Activated naive CD4-positive, alpha-beta T cell treated with anti-CD3 and anti-CD28 coated beads, Interleukin-2, amount 50 U/mL, for 72 hours (primary cell): ENCODE data around the gene NAPEPLD. TPM values are rescaled to one million over a fixed set of nuclear protein-coding genes. Genes with fewer than 3 reads are reported as not detected.
"Not testable (repeated sequence)": the region's sequence is repeated elsewhere in the genome, so short reads cannot be mapped to it uniquely, and the experiment has no call there.

Experiments
- ATAC-seq, 2 donors: fragments of 150-1000 bp; cut with Tn5 transposase; 2 replicates each; pipeline ENCODE4 v1.10.0; 2021; ENCODE audit warnings: mild to moderate bottlenecking in 2 of 2, moderate library complexity in 2 of 2
- DNase-seq, 2 donors: peaks; one replicate each; pipeline ENCODE4 v3.0.0; 2021 to 2022; ENCODE audit warnings: low spot score in 2 of 2
- H3K27ac Mint-ChIP-seq, 2 donors: one replicate each; pipeline ENCODE4 v1.8.0; 2022; ENCODE audit warnings: mild to moderate bottlenecking in 2 of 2, mixed read lengths in 2 of 2
- H3K36me3 Mint-ChIP-seq, 2 donors: one replicate each; pipeline ENCODE4 v1.8.0; 2022; ENCODE audit warnings: mixed read lengths in 2 of 2
- H3K9me3 Mint-ChIP-seq, 2 donors: one replicate each; pipeline ENCODE4 v1.8.0; 2022; ENCODE audit warnings: mixed read lengths in 2 of 2
- total RNA-seq, 2 donors: library from RNA; stranded (reverse); gene quantifications; one replicate each; pipeline ENCODE4 v1.2.3, GENCODE V29; 2022

The NAPEPLD gene
- total RNA-seq, 2 donors from 2014 or later: 7.2 to 9.7 TPM

DNA sequence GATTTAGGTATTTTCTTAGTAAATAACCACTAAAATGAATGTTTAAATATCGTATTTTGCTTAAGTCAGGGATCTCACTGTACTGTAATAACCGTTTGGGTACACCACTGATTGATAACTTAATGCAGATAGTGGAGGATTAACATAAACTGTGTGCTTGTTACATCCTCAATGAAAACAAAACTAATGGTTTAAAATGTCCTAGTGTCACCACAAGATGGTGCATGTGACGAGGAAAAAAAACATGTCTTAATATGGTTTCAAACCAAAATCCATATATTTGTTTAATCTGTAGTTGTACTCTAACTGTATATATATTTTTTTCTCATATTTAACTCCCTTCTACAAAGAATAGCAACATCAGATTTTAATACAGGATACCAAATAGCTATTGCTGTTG lies 54.8 kb downstream of the NAPEPLD start:
- Mint-ChIP-seq H3K36me3 (peaks cover 0 to 6% of the 10 kb centered on the region in 2 donors), H3K9me3 (no peaks in the 10 kb centered on the region), H3K27ac (no peak overlapping the region)
- ATAC-seq: no peak
- no peak for DNase-seq

GRCh38 chr7:103093429-103093828 lies 55.5 kb downstream of the NAPEPLD start:
- peaks cover 0 to 6% of the 10 kb centered on the region in 2 donors for H3K36me3 Mint-ChIP-seq
- no peak for ATAC-seq
- no peaks in the 10 kb centered on the region for H3K9me3 Mint-ChIP-seq
- DNase-seq: no peak
- H3K27ac Mint-ChIP-seq: no peak overlapping the region

- DNase-seq, ATAC-seq, H3K27ac Mint-ChIP-seq, H3K36me3 Mint-ChIP-seq, H3K9me3 Mint-ChIP-seq: not testable (repeated sequence)
Measured at GRCh38 chr7:103092321-103092720, 56.6 kb downstream of the NAPEPLD start.

DNA sequence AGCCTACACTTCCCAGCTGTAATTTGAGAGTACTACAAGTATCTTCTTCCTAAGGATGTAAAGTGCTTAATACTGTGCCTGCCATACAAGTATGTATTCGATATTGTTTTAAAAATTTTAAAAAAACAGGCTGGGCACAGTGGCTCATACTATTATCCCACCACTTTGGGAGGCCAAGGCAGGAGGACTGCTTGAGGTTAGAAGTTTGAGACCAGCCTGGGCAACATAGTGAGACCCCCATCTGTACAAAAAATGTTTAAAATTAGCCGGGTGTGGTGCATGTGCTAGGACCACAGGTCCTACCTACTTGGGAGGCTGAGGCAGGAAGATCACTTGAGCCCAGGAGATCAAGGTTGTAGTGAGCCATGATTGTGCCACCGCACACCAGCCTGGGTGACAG lies 65.7 kb downstream of the NAPEPLD start:
- peaks cover 0 to 5% of the 10 kb centered on the region in 2 donors for H3K36me3 Mint-ChIP-seq
- H3K9me3 Mint-ChIP-seq: no peaks in the 10 kb centered on the region
- ATAC-seq (no peak), DNase-seq (no peak)
- no peak overlapping the region for H3K27ac Mint-ChIP-seq

- Mint-ChIP-seq H3K27ac (no peak overlapping the region), H3K9me3 (no peaks in the 10 kb centered on the region), H3K36me3 (peaks cover 0 to 7% of the 10 kb centered on the region in 2 donors)
- DNase-seq: no peak
- no peak for ATAC-seq
Measured at GRCh38 chr7:103082497-103082896, 66.4 kb downstream of the NAPEPLD start.

GRCh38 chr7:103080923-103081322 lies 68.0 kb downstream of the NAPEPLD start:
- ATAC-seq: no peak
- Mint-ChIP-seq H3K36me3 (peaks cover 2 to 10% of the 10 kb centered on the region in 2 donors), H3K9me3 (no peaks in the 10 kb centered on the region), H3K27ac (no peak overlapping the region)
- DNase-seq: no peak

DNA sequence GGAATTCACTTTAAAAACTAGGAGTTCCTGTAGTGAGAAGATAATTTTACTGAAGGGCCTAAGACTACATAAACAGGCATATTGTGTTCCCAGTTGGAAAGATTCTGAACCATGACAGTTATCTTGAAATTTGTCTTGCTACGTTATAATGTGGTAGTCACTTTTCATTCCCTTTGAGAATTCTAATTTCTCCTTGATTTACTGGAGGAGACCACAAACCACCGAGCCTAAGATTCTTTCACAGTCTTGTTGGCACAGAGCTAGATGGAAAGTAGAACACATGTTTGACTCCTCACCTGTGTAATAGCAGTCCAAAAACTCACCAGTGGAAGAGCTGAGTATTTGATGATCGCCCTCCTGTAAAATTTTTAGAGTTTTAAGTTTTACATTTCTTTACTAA lies 69.1 kb downstream of the NAPEPLD start:
- DNase-seq (no peak), ATAC-seq (no peak)
- Mint-ChIP-seq H3K9me3 (no peaks in the 10 kb centered on the region), H3K27ac (no peak overlapping the region), H3K36me3 (peaks cover 8 to 15% of the 10 kb centered on the region in 2 donors)

DNA sequence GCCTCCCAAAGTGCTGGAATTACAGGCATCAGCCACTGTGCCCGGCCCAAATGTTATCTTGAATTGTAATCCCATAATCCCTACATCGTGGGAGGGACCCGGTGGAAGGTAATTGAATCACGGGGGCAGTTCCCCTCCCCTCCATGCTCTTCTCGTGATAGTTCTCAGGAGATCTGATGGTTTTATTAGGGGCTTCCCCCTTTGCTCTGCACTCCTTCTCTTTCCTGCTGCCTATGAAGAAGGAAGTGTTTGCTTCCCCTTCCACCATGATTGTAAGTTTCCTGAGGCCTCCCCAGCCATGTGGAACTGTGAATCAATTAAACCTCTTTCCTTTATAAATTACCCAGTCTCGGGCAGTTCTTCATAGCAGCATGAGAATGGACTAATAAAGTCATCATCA lies 70.7 kb downstream of the NAPEPLD start:
- ATAC-seq: not testable (repeated sequence)

GRCh38 chr7:103077318-103077717 lies 71.6 kb downstream of the NAPEPLD start:
- DNase-seq (no peak), ATAC-seq (no peak)
- peaks cover 8 to 15% of the 10 kb centered on the region in 2 donors for H3K36me3 Mint-ChIP-seq
- no peaks in the 10 kb centered on the region for H3K9me3 Mint-ChIP-seq
- no peak overlapping the region for H3K27ac Mint-ChIP-seq

More for the DNA sequence above, 70.7 kb downstream of the NAPEPLD start:
- Mint-ChIP-seq H3K36me3 (peaks cover 8 to 15% of the 10 kb centered on the region in 2 donors), H3K27ac (peak overlapping the region in 1 of 2 donors; percentile 52)
- DNase-seq, H3K9me3 Mint-ChIP-seq: not testable (repeated sequence)

- ATAC-seq (no peak), DNase-seq (no peak)
- Mint-ChIP-seq H3K9me3 (no peaks in the 10 kb centered on the region), H3K36me3 (peaks cover 8 to 15% of the 10 kb centered on the region in 2 donors), H3K27ac (peak overlapping the region in 1 of 2 donors; percentile 93)
Measured at GRCh38 chr7:103076764-103077163, 72.1 kb downstream of the NAPEPLD start.

GRCh38 chr7:103075337-103075918 lies 73.5 kb downstream of the NAPEPLD start:
- Mint-ChIP-seq H3K36me3 (peaks cover 8 to 15% of the 10 kb centered on the region in 2 donors), H3K27ac (peak overlapping the region; percentile 92 to 93), H3K9me3 (no peaks in the 10 kb centered on the region)
- DNase-seq (peak in 1 of 2 donors; percentile 64), ATAC-seq (peak; percentile 73 to 81)

- H3K27ac Mint-ChIP-seq: peak within 1 kb of the TSS; percentile 92 to 93
- H3K9me3 Mint-ChIP-seq: no peaks in the 10 kb centered on the region
- ATAC-seq (peak; percentile 87 to 88), DNase-seq (peak; percentile 87 to 93)
- peaks cover 8 to 15% of the 10 kb centered on the region in 2 donors for H3K36me3 Mint-ChIP-seq
Measured at GRCh38 chr7:103074519-103075336, 74.2 kb downstream of the NAPEPLD start, which contains the start of the genes ARMC10 and FBXL13. Gene ARMC10 (plus strand): TSS chr7:103075140. CDS start chr7:103075273, 133 bp downstream. Gene FBXL13 (minus strand): TSS chr7:103074796.

DNA sequence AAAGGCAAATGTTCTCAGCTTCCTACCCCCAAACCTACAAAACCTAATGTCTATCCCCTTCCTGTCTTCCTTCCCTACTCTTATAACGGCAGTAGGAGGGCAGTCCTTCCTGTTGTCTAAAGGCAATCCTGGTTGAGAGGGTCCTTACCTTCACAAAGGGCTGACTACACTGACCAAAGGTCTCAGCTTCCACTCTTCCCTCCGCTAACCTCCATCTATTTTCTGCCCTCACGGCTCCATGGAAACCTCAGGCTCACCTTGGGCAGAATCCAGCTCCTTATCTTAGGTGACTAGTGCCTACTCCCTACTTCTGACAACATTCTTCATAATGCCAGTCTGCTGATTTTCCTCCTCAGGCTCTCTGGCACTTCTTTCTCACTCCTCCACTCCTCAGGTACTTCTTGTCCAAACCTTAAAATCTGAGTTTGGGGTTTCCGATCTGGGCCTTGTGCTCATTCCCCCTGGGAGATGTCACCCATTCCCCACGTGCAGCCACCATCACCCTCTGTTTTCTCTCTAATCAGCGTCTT lies 74.8 kb downstream of the NAPEPLD start:
- no peak for DNase-seq
- ATAC-seq: no peak
- Mint-ChIP-seq H3K27ac (peak overlapping the region; percentile 67 to 69), H3K9me3 (no peaks in the 10 kb centered on the region), H3K36me3 (peaks cover 8 to 15% of the 10 kb centered on the region in 2 donors)

- DNase-seq (no peak), ATAC-seq (no peak)
- no peak overlapping the region for H3K27ac Mint-ChIP-seq
- no peaks in the 10 kb centered on the region for H3K9me3 Mint-ChIP-seq
- peaks cover 6 to 7% of the 10 kb centered on the region in 2 donors for H3K36me3 Mint-ChIP-seq
Measured at GRCh38 chr7:103071000-103071399, 77.9 kb downstream of the NAPEPLD start.

- Mint-ChIP-seq H3K27ac (no peak overlapping the region), H3K36me3 (no peaks in the 10 kb centered on the region), H3K9me3 (no peaks in the 10 kb centered on the region)
- DNase-seq: no peak
- ATAC-seq: no peak
Measured at GRCh38 chr7:103068414-103069403, 80.2 kb downstream of the NAPEPLD start.

DNA sequence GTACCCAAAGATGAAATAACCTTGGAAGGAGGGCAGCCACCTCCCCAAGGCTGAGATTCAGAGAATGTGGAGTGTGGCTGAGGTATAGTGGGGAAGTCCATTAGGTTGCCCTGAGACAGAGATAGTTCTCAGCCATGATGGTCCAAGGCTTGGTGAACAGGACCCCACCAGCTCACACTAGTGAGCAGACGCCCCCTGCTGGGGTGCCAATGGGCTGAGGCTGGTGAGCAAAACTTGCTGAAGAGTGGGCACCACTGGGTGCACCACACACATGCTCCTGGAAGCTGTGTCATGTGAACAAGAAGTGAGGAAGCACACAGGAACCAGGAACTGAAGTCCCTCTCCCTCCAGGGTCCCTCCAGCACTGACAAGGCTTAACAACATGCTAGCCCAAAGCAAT lies 83.2 kb downstream of the NAPEPLD start:
- H3K9me3 Mint-ChIP-seq: no peaks in the 10 kb centered on the region
- DNase-seq (peak in 1 of 2 donors; percentile 56), ATAC-seq (peak; percentile 56 to 77)
- no peak overlapping the region for H3K27ac Mint-ChIP-seq
- no peaks in the 10 kb centered on the region for H3K36me3 Mint-ChIP-seq
